GM23338 (cell line): Measurements from ENCODE around the gene RPS26. TPM values are rescaled to one million over a fixed set of nuclear protein-coding genes. Genes with fewer than 3 reads are reported as not detected.

ENCODE experiments used
- ATAC-seq: fragments of 200-7000 bp; cut with Tn5 transposase; 3 replicates; pipeline ENCODE4 v1.9.1; 2020
- DNase-seq: peaks from one replicate; pipeline ENCODE4 v3.0.0-alpha.2; 2015; ENCODE audit warnings: low spot score
- H2AFZ ChIP-seq: fragments of 200-600 bp; sonication (generic); 2 replicates; pipeline ENCODE4 v1.8.0; 2016; ENCODE audit warnings: antibody characterized with exemption, mild to moderate bottlenecking, moderate library complexity
- H3F3A ChIP-seq: fragments of 200-600 bp; sonication (generic); replicated peaks from 2 replicates; pipeline ENCODE4 v1.8.0; 2017; ENCODE audit warnings: antibody characterized with exemption, mixed run types, low read depth
- H3K27ac ChIP-seq: fragments of 200-600 bp; sonication (generic); 2 replicates; pipeline ENCODE4 v1.6.1; 2016; ENCODE audit warnings: low read depth
- H3K27me3 ChIP-seq: fragments of 200-600 bp; sonication (generic); 2 replicates; pipeline ENCODE4 v1.8.0; 2016; ENCODE audit warnings: mild to moderate bottlenecking, mixed run types, moderate library complexity; ENCODE audit not compliant: insufficient read depth
- H3K36me3 ChIP-seq: fragments of 200-600 bp; sonication (generic); 2 replicates; pipeline ENCODE4 v1.8.0; 2016; ENCODE audit warnings: mild to moderate bottlenecking; ENCODE audit not compliant: insufficient read depth
- H3K4me1 ChIP-seq: fragments of 200-600 bp; sonication (generic); 2 replicates; pipeline ENCODE4 v1.8.0; 2016; ENCODE audit warnings: mild to moderate bottlenecking, moderate library complexity; ENCODE audit not compliant: insufficient read depth
- H3K4me2 ChIP-seq: fragments of 200-600 bp; sonication (generic); 2 replicates; pipeline ENCODE4 v1.7.1; 2017; ENCODE audit warnings: mixed run types
- H3K4me3 ChIP-seq: fragments of 200-600 bp; sonication (generic); 2 replicates; pipeline ENCODE4 v1.6.1; 2016; ENCODE audit warnings: mixed run types
- H3K79me2 ChIP-seq: fragments of 200-600 bp; sonication (generic); replicated peaks from 2 replicates; pipeline ENCODE4 v1.8.0; 2017; ENCODE audit warnings: mild to moderate bottlenecking; ENCODE audit not compliant: insufficient read depth
- H3K9me2 ChIP-seq: fragments of 200-600 bp; sonication (generic); 2 replicates; pipeline ENCODE4 v1.8.0; 2017; ENCODE audit not compliant: insufficient read depth
- H4K20me1 ChIP-seq: fragments of 200-600 bp; sonication (generic); replicated peaks from 2 replicates; pipeline ENCODE4 v1.8.0; 2017; ENCODE audit warnings: mild to moderate bottlenecking; ENCODE audit not compliant: insufficient read depth
- H3K27ac Mint-ChIP-seq: 2 replicates; pipeline ENCODE4 v1.8.0; 2020; ENCODE audit warnings: inconsistent platforms, mild to moderate bottlenecking, moderate library complexity, mixed read lengths
- H3K27me3 Mint-ChIP-seq: 3 replicates; pipeline ENCODE4 v1.8.0; 2022; ENCODE audit warnings: low read depth, mild to moderate bottlenecking, moderate library complexity, mixed read lengths, inconsistent platforms; ENCODE audit not compliant: insufficient read depth, poor library complexity
- H3K36me3 Mint-ChIP-seq: 3 replicates; pipeline ENCODE4 v1.8.0; 2021; ENCODE audit warnings: low read depth, mild to moderate bottlenecking, inconsistent platforms, moderate library complexity, mixed read lengths
- H3K4me1 Mint-ChIP-seq: 3 replicates; pipeline ENCODE4 v1.8.0; 2020; ENCODE audit warnings: mild to moderate bottlenecking, inconsistent platforms, mixed read lengths
- H3K4me3 Mint-ChIP-seq: 3 replicates; pipeline ENCODE4 v1.8.0; 2021; ENCODE audit warnings: moderate library complexity, mild to moderate bottlenecking, inconsistent platforms, mixed read lengths
- H3K9me3 Mint-ChIP-seq: 3 replicates; pipeline ENCODE4 v1.8.0; 2020; ENCODE audit warnings: moderate library complexity, mild to moderate bottlenecking, inconsistent platforms, mixed read lengths
- CREB1 ChIP-seq: fragments of 250-450 bp; sonication (Bioruptor Pico); IDR thresholded peaks from 2 replicates; pipeline ENCODE4 v1.5.0; 2020; ENCODE audit warnings: low read depth, mild to moderate bottlenecking, moderate library complexity
- CTCF ChIP-seq, 2 experiments: fragments of 200-600 bp in 1 of 2; sonication (generic) in 1 of 2; conservative IDR thresholded peaks; 2 replicates each; pipeline versions ENCODE4 v1.5.1 to v1.6.1; 2016 to 2017; ENCODE audit warnings: antibody characterized with exemption in 2 of 2, low read depth in 2 of 2, mild to moderate bottlenecking in 2 of 2, moderate library complexity in 1 of 2
- ETS1 ChIP-seq: IDR thresholded peaks from 2 replicates; pipeline ENCODE4 v1.6.1; 2016; ENCODE audit warnings: antibody characterized with exemption
- EZH2phosphoT487 ChIP-seq: fragments of 200-600 bp; sonication (generic); IDR thresholded peaks from one replicate; pipeline ENCODE4 v1.8.1; 2018; ENCODE audit warnings: antibody characterized with exemption; ENCODE audit not compliant: unreplicated experiment
- NANOG ChIP-seq: IDR thresholded peaks from 2 replicates; pipeline ENCODE4 v1.6.1; 2016; ENCODE audit warnings: antibody characterized with exemption, borderline replicate concordance
- REST ChIP-seq: IDR thresholded peaks from one replicate; pipeline ENCODE4 v1.6.1; 2018; ENCODE audit warnings: antibody characterized with exemption; ENCODE audit not compliant: unreplicated experiment
- STAT1 ChIP-seq: IDR thresholded peaks from one replicate; pipeline ENCODE4 v1.6.1; 2016; ENCODE audit warnings: antibody characterized with exemption; ENCODE audit not compliant: unreplicated experiment
- ZNF114 ChIP-seq: fragments of 250-450 bp; sonication (Bioruptor Pico); IDR thresholded peaks from 2 replicates; pipeline ENCODE4 v1.5.0; 2020; ENCODE audit warnings: mild to moderate bottlenecking, moderate library complexity
- polyA plus RNA-seq: library from polyadenylated mRNA; unstranded; fragments of >200 nt; fragmentation: Nextera tagmentation; extraction: Ambion mirVana; gene quantifications from 2 replicates; pipeline ENCODE4 v1.2.1, GENCODE V29; 2016
- total RNA-seq: library from RNA; depleted of rRNA; stranded (reverse); fragments of >200 nt; shearing (Covaris generic); gene quantifications from 2 replicates; pipeline ENCODE4 v1.2.3, GENCODE V29; 2014
- TF ChIP-seq, protein P1 (sequence below): fragments of 250-450 bp; sonication (Bioruptor Pico); IDR thresholded peaks from 2 replicates; pipeline ENCODE4 v1.5.0; 2020; ENCODE audit warnings: mild to moderate bottlenecking, moderate library complexity

Gene RPS26
- total and polyA plus RNA-seq, 2 experiments from 2014 or later = 655 to 772 TPM

- H2AFZ ChIP-seq = no peak overlapping the region
- Mint-ChIP-seq H3K27me3 (peaks cover 6% of the 10 kb centered on the region), H3K36me3 (peaks cover 39% of the 10 kb centered on the region), H3K4me3 (0 out of 3 replicates have a peak overlapping the region, but pooled peaks have one; percentile 90), H3K27ac (no peak overlapping the region), H3K4me1 (peaks cover 38% of the 10 kb centered on the region), H3K9me3 (no peaks in the 10 kb centered on the region)
- TF ChIP-seq, protein P1, sequence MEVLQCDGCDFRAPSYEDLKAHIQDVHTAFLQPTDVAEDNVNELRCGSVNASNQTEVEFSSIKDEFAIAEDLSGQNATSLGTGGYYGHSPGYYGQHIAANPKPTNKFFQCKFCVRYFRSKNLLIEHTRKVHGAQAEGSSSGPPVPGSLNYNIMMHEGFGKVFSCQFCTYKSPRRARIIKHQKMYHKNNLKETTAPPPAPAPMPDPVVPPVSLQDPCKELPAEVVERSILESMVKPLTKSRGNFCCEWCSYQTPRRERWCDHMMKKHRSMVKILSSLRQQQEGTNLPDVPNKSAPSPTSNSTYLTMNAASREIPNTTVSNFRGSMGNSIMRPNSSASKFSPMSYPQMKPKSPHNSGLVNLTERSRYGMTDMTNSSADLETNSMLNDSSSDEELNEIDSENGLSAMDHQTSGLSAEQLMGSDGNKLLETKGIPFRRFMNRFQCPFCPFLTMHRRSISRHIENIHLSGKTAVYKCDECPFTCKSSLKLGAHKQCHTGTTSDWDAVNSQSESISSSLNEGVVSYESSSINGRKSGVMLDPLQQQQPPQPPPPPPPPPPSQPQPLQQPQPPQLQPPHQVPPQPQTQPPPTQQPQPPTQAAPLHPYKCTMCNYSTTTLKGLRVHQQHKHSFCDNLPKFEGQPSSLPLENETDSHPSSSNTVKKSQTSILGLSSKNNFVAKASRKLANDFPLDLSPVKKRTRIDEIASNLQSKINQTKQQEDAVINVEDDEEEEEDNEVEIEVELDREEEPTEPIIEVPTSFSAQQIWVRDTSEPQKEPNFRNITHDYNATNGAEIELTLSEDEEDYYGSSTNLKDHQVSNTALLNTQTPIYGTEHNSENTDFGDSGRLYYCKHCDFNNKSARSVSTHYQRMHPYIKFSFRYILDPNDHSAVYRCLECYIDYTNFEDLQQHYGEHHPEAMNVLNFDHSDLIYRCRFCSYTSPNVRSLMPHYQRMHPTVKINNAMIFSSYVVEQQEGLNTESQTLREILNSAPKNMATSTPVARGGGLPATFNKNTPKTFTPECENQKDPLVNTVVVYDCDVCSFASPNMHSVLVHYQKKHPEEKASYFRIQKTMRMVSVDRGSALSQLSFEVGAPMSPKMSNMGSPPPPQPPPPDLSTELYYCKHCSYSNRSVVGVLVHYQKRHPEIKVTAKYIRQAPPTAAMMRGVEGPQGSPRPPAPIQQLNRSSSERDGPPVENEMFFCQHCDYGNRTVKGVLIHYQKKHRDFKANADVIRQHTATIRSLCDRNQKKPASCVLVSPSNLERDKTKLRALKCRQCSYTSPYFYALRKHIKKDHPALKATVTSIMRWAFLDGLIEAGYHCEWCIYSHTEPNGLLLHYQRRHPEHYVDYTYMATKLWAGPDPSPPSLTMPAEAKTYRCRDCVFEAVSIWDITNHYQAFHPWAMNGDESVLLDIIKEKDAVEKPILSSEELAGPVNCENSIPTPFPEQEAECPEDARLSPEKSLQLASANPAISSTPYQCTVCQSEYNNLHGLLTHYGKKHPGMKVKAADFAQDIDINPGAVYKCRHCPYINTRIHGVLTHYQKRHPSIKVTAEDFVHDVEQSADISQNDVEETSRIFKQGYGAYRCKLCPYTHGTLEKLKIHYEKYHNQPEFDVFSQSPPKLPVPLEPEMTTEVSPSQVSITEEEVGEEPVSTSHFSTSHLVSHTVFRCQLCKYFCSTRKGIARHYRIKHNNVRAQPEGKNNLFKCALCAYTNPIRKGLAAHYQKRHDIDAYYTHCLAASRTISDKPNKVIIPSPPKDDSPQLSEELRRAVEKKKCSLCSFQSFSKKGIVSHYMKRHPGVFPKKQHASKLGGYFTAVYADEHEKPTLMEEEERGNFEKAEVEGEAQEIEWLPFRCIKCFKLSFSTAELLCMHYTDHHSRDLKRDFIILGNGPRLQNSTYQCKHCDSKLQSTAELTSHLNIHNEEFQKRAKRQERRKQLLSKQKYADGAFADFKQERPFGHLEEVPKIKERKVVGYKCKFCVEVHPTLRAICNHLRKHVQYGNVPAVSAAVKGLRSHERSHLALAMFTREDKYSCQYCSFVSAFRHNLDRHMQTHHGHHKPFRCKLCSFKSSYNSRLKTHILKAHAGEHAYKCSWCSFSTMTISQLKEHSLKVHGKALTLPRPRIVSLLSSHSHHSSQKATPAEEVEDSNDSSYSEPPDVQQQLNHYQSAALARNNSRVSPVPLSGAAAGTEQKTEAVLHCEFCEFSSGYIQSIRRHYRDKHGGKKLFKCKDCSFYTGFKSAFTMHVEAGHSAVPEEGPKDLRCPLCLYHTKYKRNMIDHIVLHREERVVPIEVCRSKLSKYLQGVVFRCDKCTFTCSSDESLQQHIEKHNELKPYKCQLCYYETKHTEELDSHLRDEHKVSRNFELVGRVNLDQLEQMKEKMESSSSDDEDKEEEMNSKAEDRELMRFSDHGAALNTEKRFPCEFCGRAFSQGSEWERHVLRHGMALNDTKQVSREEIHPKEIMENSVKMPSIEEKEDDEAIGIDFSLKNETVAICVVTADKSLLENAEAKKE (CRISPR knock-in tag) = no peak
- H3K36me3 ChIP-seq = 0 out of 2 replicates have a peak, but pooled peaks cover 11% of the 10 kb centered on the region
- H3K27me3 ChIP-seq = no peaks in the 10 kb centered on the region
- peak overlapping the region; percentile 84; the same call in 1 of the 2 replicates for H3K4me3 ChIP-seq
- H3K4me1 ChIP-seq = peaks cover 22% of the 10 kb centered on the region
- peaks cover 21% of the 10 kb centered on the region for H4K20me1 ChIP-seq
- peaks cover 30% of the 10 kb centered on the region for H3K79me2 ChIP-seq
- no peak overlapping the region for H3K4me2 ChIP-seq
- no peak overlapping the region for H3K27ac ChIP-seq
- DNase-seq (no peak), ATAC-seq (no peak)
- no peaks in the 10 kb centered on the region for H3K9me2 ChIP-seq
- H3F3A ChIP-seq = peaks cover 18% of the 10 kb centered on the region; the same call in 1 of the 2 replicates
Measured at GRCh38 chr12:56082382-56082781, 40.7 kb downstream of the RPS26 start.

- no peak overlapping the region for H3K4me3 ChIP-seq
- peaks cover 8% of the 10 kb centered on the region for H3K27me3 Mint-ChIP-seq
- H3K4me2 ChIP-seq = no peak overlapping the region
- H2AFZ ChIP-seq = no peak overlapping the region
- ATAC-seq (no peak), DNase-seq (no peak)
- H3K36me3 ChIP-seq = peaks cover 16% of the 10 kb centered on the region; the same call in 1 of the 2 replicates
- H3K27ac ChIP-seq = no peak overlapping the region
- no peaks in the 10 kb centered on the region for H3K27me3 ChIP-seq
- peaks cover 45% of the 10 kb centered on the region for H3K36me3 Mint-ChIP-seq
- no peak overlapping the region for H3K4me3 Mint-ChIP-seq
- H3K27ac Mint-ChIP-seq = no peak overlapping the region
- TF ChIP-seq EZH2phosphoT487 (no peak), ZNF114 (CRISPR knock-in tag) (no peak), CTCF (conservative IDR thresholded peaks at IDR 0.05; ENCODE audit: low read depth in 2 of 2) (no peak), STAT1 (no peak), REST (no peak), NANOG (no peak), CREB1 (CRISPR knock-in tag) (no peak), ETS1 (no peak)
- peaks cover 16% of the 10 kb centered on the region; the same call in 1 of the 2 replicates for H3F3A ChIP-seq
- peaks cover 22% of the 10 kb centered on the region for H3K4me1 ChIP-seq
- peaks cover 38% of the 10 kb centered on the region for H3K4me1 Mint-ChIP-seq
- H3K9me3 Mint-ChIP-seq = no peaks in the 10 kb centered on the region
- no peaks in the 10 kb centered on the region for H3K9me2 ChIP-seq
- peaks cover 21% of the 10 kb centered on the region for H4K20me1 ChIP-seq
- H3K79me2 ChIP-seq = peaks cover 30% of the 10 kb centered on the region
Measured at GRCh38 chr12:56082967-56083366, 41.2 kb downstream of the RPS26 start.
